K562 (cell line): ENCODE results near the gene KCNQ2. TPM values are rescaled to one million over a fixed set of nuclear protein-coding genes. Genes with fewer than 3 reads are reported as not detected.

ENCODE experiments used
- ATAC-seq: fragments of 200-7000 bp; cut with Tn5 transposase; 3 replicates; pipeline ENCODE4 v1.9.1; 2020; ENCODE audit warnings: moderate library complexity
- BruUV-seq: library from RNA; stranded (reverse); fragments of 400-500 nt; replicated peaks from 2 replicates; lab custom pipeline; 2021; lab: Mats Ljungman, UMichigan
- CTCF ChIA-PET: fragments of 300-600 bp; formaldehyde crosslinking; extraction: SDS; loops from one replicate; lab custom pipeline; 2021; ENCODE audit warnings: low intra/inter-chr PET ratio; lab: Yijun Ruan, JAX
- POLR2A ChIA-PET: fragments of 300-600, 350-650 bp; sonication (Branson Sonifier 250); formaldehyde crosslinking; extraction: SDS; loops from one replicate; lab custom pipeline; 2021; ENCODE audit warnings: antibody characterized with exemption, inconsistent platforms; lab: Yijun Ruan, JAX
- DNase-seq, 4 experiments: peaks; one replicate each; pipeline versions ENCODE4 v3.0.0 to v3.0.0-alpha.2; 2011 to 2018; ENCODE audit warnings: low spot score in 3 of 4, mixed read lengths in 3 of 4; ENCODE audit errors: extremely low read depth in 1 of 4
- FAIRE-seq: peaks from 2 replicates; lab custom pipeline; 2011; peaks lifted over from hg19 to GRCh38; lab: Jason Lieb, UNC
- H2AFZ ChIP-seq: 2 replicates; pipeline ENCODE4 v1.6.0; 2011; ENCODE audit warnings: low read depth, low read length, control low read depth, inconsistent platforms
- H3K27ac ChIP-seq: fragments of 200-600 bp; 3 replicates; pipeline ENCODE4 v1.8.0; 2011; ENCODE audit warnings: low read depth, mild to moderate bottlenecking, control low read depth, inconsistent platforms, low read length, moderate library complexity, mixed read lengths; ENCODE audit errors: extremely low read depth
- H3K27me3 ChIP-seq, 2 experiments: fragments of 300-600 bp in 1 of 2; 2 replicates in 1 of 2; 3 replicates in 1 of 2; pipeline versions ENCODE4 v1.6.0 to v1.8.0; 2011; ENCODE audit warnings: inconsistent platforms in 2 of 2, low read length in 2 of 2, mild to moderate bottlenecking in 1 of 2, mixed read lengths in 1 of 2, moderate library complexity in 1 of 2; ENCODE audit not compliant: control insufficient read depth in 2 of 2, insufficient read depth in 2 of 2
- H3K36me3 ChIP-seq: fragments of 300-600 bp; 3 replicates; pipeline ENCODE4 v1.8.0; 2011; ENCODE audit warnings: mild to moderate bottlenecking, low read length, inconsistent platforms; ENCODE audit not compliant: control insufficient read depth, insufficient read depth
- H3K4me1 ChIP-seq, 2 experiments: fragments of 200-600 bp in 1 of 2; replicated peaks in 1 of 2; 2 replicates in 1 of 2; 3 replicates in 1 of 2; pipeline versions ENCODE4 v1.5.1 to v1.8.0; 2011; ENCODE audit warnings: inconsistent platforms in 2 of 2, low read length in 2 of 2, mild to moderate bottlenecking in 1 of 2, mixed read lengths in 1 of 2, moderate library complexity in 1 of 2; ENCODE audit not compliant: control insufficient read depth in 2 of 2, insufficient read depth in 2 of 2
- H3K4me2 ChIP-seq: 2 replicates; pipeline ENCODE4 v1.6.1; 2011; ENCODE audit warnings: low read length, control low read depth, inconsistent platforms, mixed read lengths; ENCODE audit not compliant: insufficient read depth
- H3K4me3 ChIP-seq: fragments of 200-600 bp; sonication (generic), shearing (Covaris generic); 2 replicates; pipeline ENCODE4 v1.5.1; 2016; ENCODE audit warnings: control low read depth, inconsistent platforms
- H3K79me2 ChIP-seq: fragments of 200-600 bp; 3 replicates; pipeline ENCODE4 v1.8.0; 2011; ENCODE audit warnings: low read length, inconsistent platforms; ENCODE audit not compliant: control insufficient read depth, insufficient read depth
- H3K9ac ChIP-seq, 2 experiments: 2 replicates each; pipeline versions ENCODE4 v1.6.0 to v1.6.1; 2011; ENCODE audit warnings: low read depth in 2 of 2, low read length in 2 of 2, control low read depth in 1 of 2, inconsistent platforms in 1 of 2, mild to moderate bottlenecking in 1 of 2, mixed read lengths in 1 of 2; ENCODE audit not compliant: insufficient read depth in 1 of 2
- H3K9me1 ChIP-seq: one replicate; pipeline ENCODE4 v1.6.0; 2011; ENCODE audit warnings: inconsistent platforms, mild to moderate bottlenecking, low read length, moderate library complexity; ENCODE audit not compliant: control insufficient read depth, insufficient read depth
- H3K9me3 ChIP-seq: replicated peaks from 2 replicates; pipeline ENCODE4 v1.5.1; 2011; ENCODE audit warnings: low read depth, low read length, inconsistent platforms; ENCODE audit not compliant: control insufficient read depth, insufficient read depth
- H4K20me1 ChIP-seq: replicated peaks from 2 replicates; pipeline ENCODE4 v1.6.1; 2011; ENCODE audit warnings: low read length, inconsistent platforms, mixed read lengths; ENCODE audit not compliant: control insufficient read depth, insufficient read depth
- BDP1 ChIP-seq: IDR thresholded peaks from 3 replicates; pipeline ENCODE4 v1.6.1; 2011; ENCODE audit not compliant: insufficient read length, insufficient read depth
- EGR1 ChIP-seq: fragments of 450-650 bp; conservative IDR thresholded peaks from 2 replicates; pipeline ENCODE4 v1.6.1; 2017; ENCODE audit warnings: mild to moderate bottlenecking
- HDAC3 ChIP-seq: fragments of 450-650 bp; IDR thresholded peaks from 2 replicates; pipeline ENCODE4 v1.6.1; 2018; ENCODE audit warnings: borderline replicate concordance, mild to moderate bottlenecking, moderate library complexity; ENCODE audit not compliant: partially characterized antibody
- MCM7 ChIP-seq, 2 experiments: fragments of 450-650 bp; IDR thresholded peaks; 2 replicates each; pipeline ENCODE4 v1.6.1; 2016 to 2018
- MTA3 ChIP-seq: fragments of 450-650 bp; formaldehyde crosslinking; IDR thresholded peaks from 2 replicates; pipeline ENCODE4 v1.6.1; 2017; ENCODE audit warnings: mild to moderate bottlenecking, borderline replicate concordance
- NR2F6 ChIP-seq: fragments of 450-650 bp; formaldehyde crosslinking; IDR thresholded peaks from 2 replicates; pipeline ENCODE4 v1.4.0; 2020; ENCODE audit warnings: mild to moderate bottlenecking
- PBX2 ChIP-seq, 2 experiments: IDR thresholded peaks in 1 of 2; conservative IDR thresholded peaks in 1 of 2; 2 replicates each; pipeline ENCODE4 v1.6.1; 2016; ENCODE audit warnings: low read depth in 2 of 2, mild to moderate bottlenecking in 1 of 2, missing compliant biosample characterization in 1 of 2, missing genetic modification characterization in 1 of 2, moderate library complexity in 1 of 2
- PHF8 ChIP-seq: fragments of 200-600 bp; sonication (generic); IDR thresholded peaks from 2 replicates; pipeline ENCODE4 v1.6.1; 2012; ENCODE audit warnings: mixed run types, mild to moderate bottlenecking, inconsistent platforms, low read length, moderate library complexity, borderline replicate concordance
- RBM17 ChIP-seq: fragments of 200-400 bp; formaldehyde crosslinking; IDR thresholded peaks from 2 replicates; pipeline ENCODE4 v1.6.1; 2017; ENCODE audit warnings: low read depth, mild to moderate bottlenecking, low read length, borderline replicate concordance
- RFX7 ChIP-seq: fragments of 250-450 bp; sonication (Bioruptor Pico); IDR thresholded peaks from 2 replicates; pipeline ENCODE4 v1.5.1; 2021; ENCODE audit warnings: mild to moderate bottlenecking
- SP1 ChIP-seq: sonication (generic); formaldehyde crosslinking; IDR thresholded peaks from 2 replicates; pipeline ENCODE4 v1.8.1; 2022; ENCODE audit warnings: mild to moderate bottlenecking, missing genetic modification reagents
- TCF3 ChIP-seq: sonication (generic); formaldehyde crosslinking; IDR thresholded peaks from 2 replicates; pipeline ENCODE4 v1.4.0; 2020; ENCODE audit warnings: mild to moderate bottlenecking, missing genetic modification reagents
- THAP12 ChIP-seq: fragments of 250-450 bp; sonication (Bioruptor Pico); IDR thresholded peaks from 2 replicates; pipeline ENCODE4 v1.9.0; 2021; ENCODE audit warnings: mild to moderate bottlenecking, inconsistent platforms
- ZNF197 ChIP-seq: fragments of 200-800 bp; sonication (Bioruptor generic); IDR thresholded peaks from 2 replicates; pipeline ENCODE4 v1.6.1; 2016; ENCODE audit warnings: low read depth, missing genetic modification characterization, missing compliant biosample characterization
- ZNF311 ChIP-seq: fragments of 250-450 bp; sonication (Bioruptor Pico); IDR thresholded peaks from 2 replicates; pipeline ENCODE4 v1.4.0; 2020; ENCODE audit warnings: mild to moderate bottlenecking, moderate library complexity
- WGBS: fragments of 100-300 bp; shearing (Covaris generic); methylation state at CpG from one replicate; pipeline ENCODE4 v1.1.6; 2016; ENCODE audit warnings: low coverage, mixed read lengths; ENCODE audit not compliant: insufficient coverage; ENCODE audit errors: missing lambda C conversion rate; 5-methylcytosine and 5-hydroxymethylcytosine counted together
- in situ Hi-C: fragments of 300-500 bp; cut with MboI; formaldehyde crosslinking; loops from 4 replicates; pipeline ENCODE4 v1.15.0; 2018; ENCODE audit warnings: inconsistent platforms, mixed read lengths
- intact Hi-C: fragments of 100-400 bp; cut with micrococcal nuclease; formaldehyde crosslinking; loops from 2 replicates; pipeline ENCODE4 v1.14.2; 2022
- polyA plus RNA-seq, 8 experiments: library from polyadenylated mRNA; depleted of rRNA in 4 of 8; stranded (reverse) in 5 of 8; unstranded in 3 of 8; fragments of >200 nt; fragmentation: Nextera tagmentation in 2 of 8; fragmentation: Illumina TruSeq in 1 of 8; extraction: Ambion mirVana in 2 of 8; extraction: Trizol in 1 of 8; gene quantifications; 2 replicates each; pipeline versions ENCODE4 v1.2.1 to v1.2.3, GENCODE V29; 2011 to 2014; ENCODE audit warnings: inconsistent platforms in 1 of 8, missing spikeins in 1 of 8
- total RNA-seq, 7 experiments: library from RNA; depleted of rRNA in 6 of 7; stranded (reverse); fragments of >200 nt in 6 of 7; fragmentation: Illumina TruSeq in 2 of 7; extraction: Trizol in 2 of 7; gene quantifications; 2 replicates each; pipeline versions ENCODE4 v1.2.1 to v1.2.3, GENCODE V29; 2011 to 2021; ENCODE audit warnings: low replicate concordance in 1 of 7

Gene KCNQ2
- total and polyA plus RNA-seq, 9 of the 15 experiments (the other 6 are each of a cell fraction or from before 2014, with no cell fraction given) = 0.13 to 0.16 TPM; not detected in 7

GRCh38 chr20:63433756-63434531 lies 38.5 kb downstream of the KCNQ2 start (continued):
- TF ChIP-seq ZNF197 (CRISPR knock-in tag) = no peak
- TF ChIP-seq MCM7 (IDR thresholded peaks at IDR 0.05) = no peak
- no peak for TF ChIP-seq PHF8
- TF ChIP-seq, all 486 proteins: peak for 0

GRCh38 chr20:63433351-63433750 lies 39.1 kb downstream of the KCNQ2 start:
- Histone ChIP-seq H3K4me1 (peaks cover 0 to 20% of the 10 kb centered on the region in 2 experiments; a peak in 2 of 5 replicates), H3K9me3 (no peaks in the 10 kb centered on the region), H3K79me2 (no peaks in the 10 kb centered on the region), H4K20me1 (no peaks in the 10 kb centered on the region), H3K4me2 (no peak overlapping the region), H3K36me3 (no peaks in the 10 kb centered on the region), H3K27ac (no peak overlapping the region), H3K4me3 (no peak overlapping the region), H3K9ac (no peak overlapping the region), H2AFZ (no peak overlapping the region), H3K9me1 (no peaks in the 10 kb centered on the region), H3K27me3 (peaks cover 3 to 27% of the 10 kb centered on the region in 2 experiments; a peak in 4 of 5 replicates)
- intact Hi-C loops (no loop called here), in situ Hi-C loops (no loop called here)
- ATAC-seq = no peak
- no peak for DNase-seq
- no peak for FAIRE-seq
- POLR2A ChIA-PET = interaction anchor here (1.3 kb wide), 1 partner anchor 10 kb away, joined by 3 read pairs; no protein-coding TSS in a partner anchor
- CTCF ChIA-PET = no interaction called here
- no TSS peak for BruUV-seq
- WGBS = 39% methylated on average over 18 of the region's 18 CpGs
- no peak for TF ChIP-seq TCF3 (CRISPR knock-in tag)
- no peak for TF ChIP-seq NR2F6 (CRISPR knock-in tag)
- TF ChIP-seq THAP12 = no peak
- TF ChIP-seq HDAC3 = no peak
- TF ChIP-seq EGR1 = no peak
- TF ChIP-seq BDP1 = no peak
- no peak for TF ChIP-seq RBM17
- TF ChIP-seq MTA3 = no peak
- no peak for TF ChIP-seq RFX7 (CRISPR knock-in tag)
- TF ChIP-seq ZNF311 (CRISPR knock-in tag) = no peak
- no peak for TF ChIP-seq SP1 (CRISPR knock-in tag)
- no peak for TF ChIP-seq PBX2 (CRISPR knock-in tag; IDR thresholded peaks at IDR 0.05; ENCODE audit: low read depth)
- TF ChIP-seq PBX2 (tag; conservative IDR thresholded peaks at IDR 0.05; ENCODE audit: low read depth) = no peak
